ENCODE measurements around the gene FGF1. TPM values are rescaled to one million over a fixed set of nuclear protein-coding genes. Genes with fewer than 3 reads are reported as not detected.

The FGF1 gene
- 0.21 and 2.4 TPM in 2 replicates for total RNA-seq

GRCh38 chr5:142685418-142686209, at the start of gene FGF1:
Gene FGF1, minus strand, starts transcription at chr5:142686090. Its CDS starts 71,963 bp downstream, at chr5:142614127.

Other genes with a start within 250 kb of the FGF1 start
- 5.3 and 10.6 TPM in 2 replicates for gene ARHGAP26, start 84.3 kb upstream of the FGF1 start, total RNA-seq

Data from tracheal epithelial cell (primary cell).